SKM-1 treated with dmso at 0.1 percent for 144 hours (cell line): Measurements from ENCODE around the gene SNX10.

Experiments
- DNase-seq: peaks from one replicate; lab custom pipeline; 2025; ENCODE audit not compliant: unreplicated experiment; lab: John Stamatoyannopoulos, UW

SNX10 gene

GRCh38 chr7:26295586-26295985 is 3.9 kb downstream of the SNX10 start:
- DNase-seq, result no peak

DNA sequence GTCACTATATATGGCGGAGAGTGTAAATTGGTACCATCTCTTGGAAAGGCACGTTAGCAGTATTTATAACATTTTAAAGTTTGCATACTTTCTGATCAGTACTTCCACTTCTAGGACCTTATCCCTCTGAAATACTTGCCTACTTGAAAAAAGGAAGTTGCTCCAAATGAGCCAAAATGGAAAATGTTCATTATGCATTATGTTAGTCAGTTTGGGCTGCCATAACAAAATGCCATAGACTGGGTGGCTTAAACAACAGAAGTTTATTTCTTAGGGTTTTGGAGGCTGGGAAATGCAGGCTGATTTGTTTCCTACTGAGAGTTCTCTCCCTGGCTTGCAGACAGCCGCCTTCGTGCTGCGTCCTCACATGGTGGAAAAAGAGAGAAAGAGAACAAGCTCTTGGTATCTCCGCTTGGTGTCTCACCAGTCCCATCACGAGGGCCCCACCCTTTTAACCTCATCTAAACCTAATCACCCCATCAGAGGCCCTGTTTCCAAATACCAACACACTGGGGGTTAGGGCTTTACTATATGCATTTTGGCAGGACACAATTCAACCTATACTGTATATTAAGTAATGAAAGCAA is 6.9 kb downstream of the SNX10 start:
- no peak for DNase-seq

DNA sequence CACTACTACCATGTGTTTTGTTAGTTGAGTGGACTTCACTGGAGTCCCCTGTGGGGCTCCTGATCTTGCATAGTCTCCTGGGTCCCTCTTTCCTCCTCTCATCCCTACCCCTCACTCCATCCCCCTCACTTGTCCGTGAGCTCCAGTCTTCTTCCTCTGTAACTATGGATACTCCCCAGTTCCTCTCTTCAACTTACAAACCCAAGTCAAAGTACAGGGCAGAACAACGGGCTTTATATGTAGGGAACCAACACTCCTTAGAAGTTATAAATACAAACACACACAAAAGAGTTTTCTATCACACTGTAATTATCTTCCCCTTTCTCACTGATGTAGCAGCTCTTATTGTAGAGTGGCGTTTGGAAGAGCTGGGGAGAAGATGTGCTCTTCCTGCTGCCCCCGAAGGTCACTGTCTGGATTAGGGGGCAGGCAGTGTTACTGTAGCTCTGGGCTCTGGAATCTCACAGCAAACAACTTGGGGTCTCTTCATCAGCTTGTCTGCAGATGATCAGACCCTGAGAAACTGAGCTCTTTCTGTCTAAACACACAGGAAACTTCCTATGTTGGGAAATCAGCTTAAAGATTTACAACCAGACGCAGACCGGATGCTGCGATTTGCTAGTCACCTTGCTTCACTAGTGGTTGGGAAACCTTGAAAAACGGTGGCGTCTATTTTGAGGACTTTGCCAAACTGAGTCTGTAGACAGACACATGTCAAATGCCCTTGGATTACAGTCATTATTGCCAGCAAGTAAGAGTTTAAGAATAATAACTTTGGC is 13.6 kb downstream of the SNX10 start:
- peak; percentile 89 for DNase-seq

- DNase-seq, result no peak
These were observed 14.4 kb downstream of the SNX10 start for GRCh38 chr7:26305869-26306665.

DNA sequence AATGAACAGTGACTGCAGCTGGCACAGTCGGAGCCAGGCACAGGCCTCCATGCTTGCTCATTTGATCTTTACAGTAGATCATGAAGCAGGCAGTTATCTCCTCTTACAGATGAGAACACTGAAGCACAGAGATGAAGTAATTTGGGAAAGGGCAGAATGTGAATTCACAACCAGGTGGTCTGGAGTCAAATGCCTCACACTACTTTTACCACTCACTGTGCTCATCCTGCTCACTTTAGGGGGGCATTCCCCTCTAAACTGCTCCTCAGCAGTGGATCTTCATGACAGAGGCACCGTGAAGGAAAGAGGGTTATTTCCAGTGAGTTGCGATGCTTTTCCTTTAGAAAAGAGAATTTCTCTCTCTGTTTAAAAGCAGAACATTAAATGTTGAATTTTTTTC is 15.1 kb downstream of the SNX10 start:
- no peak for DNase-seq

DNA sequence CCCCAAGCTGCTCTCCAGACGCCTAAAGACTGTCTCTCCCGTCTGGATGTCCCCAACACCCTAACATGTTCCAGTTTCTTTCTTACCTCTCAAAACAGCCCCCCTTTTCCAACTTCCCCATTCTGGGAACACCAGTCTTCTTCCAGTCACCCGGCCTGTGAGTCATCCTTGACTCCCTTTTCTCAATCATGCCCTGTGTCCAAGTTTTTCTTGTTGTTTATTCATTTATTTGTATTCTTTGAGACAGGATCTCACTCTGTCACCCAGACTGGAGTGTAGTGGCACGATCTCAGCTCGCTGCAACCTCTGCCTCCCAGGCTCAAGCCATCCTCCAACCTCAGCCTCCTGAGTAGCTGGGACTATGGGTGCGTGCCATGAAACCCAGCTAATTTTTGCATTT is 15.6 kb downstream of the SNX10 start:
- DNase-seq, result peak; percentile 16

GRCh38 chr7:26307791-26308190 is 16.1 kb downstream of the SNX10 start:
- DNase-seq, result no peak

DNA sequence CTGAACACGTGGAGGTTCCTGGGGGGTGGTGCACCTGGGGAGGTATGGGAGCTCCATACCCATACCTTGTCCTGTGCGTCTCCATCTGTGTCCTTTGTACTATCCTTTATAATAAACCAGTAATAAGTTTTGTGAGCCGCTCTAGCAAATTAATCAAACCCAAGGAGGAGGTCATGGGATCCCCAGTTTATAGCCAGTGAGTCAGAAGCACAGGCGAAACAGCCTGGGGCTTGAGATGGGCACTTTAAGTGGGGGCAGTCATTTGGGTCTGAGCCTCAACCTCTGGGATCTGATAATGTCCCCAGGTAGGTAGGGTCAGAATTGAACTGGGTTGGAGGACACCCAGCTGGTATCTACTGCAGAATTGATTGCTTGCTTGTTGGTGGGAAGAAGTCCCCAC is 16.9 kb downstream of the SNX10 start:
- DNase-seq, result no peak

GRCh38 chr7:26309089-26309488 is 17.4 kb downstream of the SNX10 start:
- DNase-seq, result no peak

DNA sequence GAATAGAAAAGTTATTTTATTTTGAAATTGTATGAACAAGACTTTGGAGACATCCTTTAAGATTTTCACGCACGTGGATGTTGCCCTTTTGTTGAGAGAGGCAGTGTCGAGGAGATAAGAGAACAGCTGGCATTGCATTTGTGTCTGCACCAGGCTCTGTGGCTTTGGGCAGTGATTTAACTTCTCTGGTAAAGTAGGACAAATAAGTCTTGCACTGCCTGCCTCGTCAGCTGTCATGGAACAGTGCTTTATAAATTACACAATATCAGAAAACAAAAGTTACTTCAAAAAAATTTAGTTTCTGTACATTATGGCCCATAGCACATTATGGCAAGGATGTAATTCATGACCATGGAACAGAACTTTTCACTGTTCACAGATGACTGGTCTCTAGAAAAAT is 20.1 kb downstream of the SNX10 start:
- DNase-seq, result no peak

DNA sequence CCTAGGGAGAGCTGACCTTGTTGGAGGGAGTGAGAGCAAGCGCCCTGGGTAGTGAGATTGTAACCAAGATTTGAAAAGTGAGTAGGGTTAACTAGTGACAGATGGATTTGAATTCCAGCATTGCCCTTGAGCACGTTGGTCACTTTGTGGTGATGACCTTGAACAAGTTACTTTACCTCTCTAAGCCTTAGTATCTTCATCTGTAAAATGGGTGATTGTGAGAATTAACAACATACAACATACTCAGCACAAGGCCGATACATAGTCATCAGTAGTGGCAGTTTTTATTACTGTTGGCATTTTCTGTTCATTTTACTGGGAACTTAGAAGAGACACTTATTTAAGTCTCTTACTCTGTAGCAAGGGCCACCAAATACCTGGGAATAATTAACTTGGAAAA is 25.5 kb downstream of the SNX10 start:
- no peak for DNase-seq

- no peak for DNase-seq
These were observed 27.3 kb downstream of the SNX10 start for GRCh38 chr7:26318921-26319320.

- DNase-seq, result no peak
These were observed 28.0 kb downstream of the SNX10 start for GRCh38 chr7:26319636-26320035.

- DNase-seq, result no peak
These were observed 29.2 kb downstream of the SNX10 start for GRCh38 chr7:26320878-26321277.

GRCh38 chr7:26321435-26321834 is 29.8 kb downstream of the SNX10 start:
- DNase-seq, result no peak

DNA sequence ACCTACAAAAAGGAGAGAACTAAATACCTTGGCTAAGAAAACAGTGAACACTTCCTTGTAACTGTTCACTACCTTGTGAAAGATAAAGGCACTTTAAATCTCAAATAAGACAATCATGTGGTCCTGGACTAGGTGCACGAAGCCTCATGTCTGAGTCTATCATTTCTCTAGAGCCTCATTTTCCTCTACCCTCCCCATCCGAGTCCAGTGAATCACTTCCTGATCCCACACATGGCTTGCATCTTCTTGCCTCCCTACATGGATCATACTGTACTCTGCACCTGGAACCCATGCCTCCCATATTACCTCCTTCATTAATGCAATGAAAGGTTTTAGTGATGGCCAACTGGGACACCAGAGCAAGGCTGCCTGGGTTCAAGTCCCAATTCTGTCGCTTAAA is 34.5 kb downstream of the SNX10 start:
- DNase-seq, result no peak

DNA sequence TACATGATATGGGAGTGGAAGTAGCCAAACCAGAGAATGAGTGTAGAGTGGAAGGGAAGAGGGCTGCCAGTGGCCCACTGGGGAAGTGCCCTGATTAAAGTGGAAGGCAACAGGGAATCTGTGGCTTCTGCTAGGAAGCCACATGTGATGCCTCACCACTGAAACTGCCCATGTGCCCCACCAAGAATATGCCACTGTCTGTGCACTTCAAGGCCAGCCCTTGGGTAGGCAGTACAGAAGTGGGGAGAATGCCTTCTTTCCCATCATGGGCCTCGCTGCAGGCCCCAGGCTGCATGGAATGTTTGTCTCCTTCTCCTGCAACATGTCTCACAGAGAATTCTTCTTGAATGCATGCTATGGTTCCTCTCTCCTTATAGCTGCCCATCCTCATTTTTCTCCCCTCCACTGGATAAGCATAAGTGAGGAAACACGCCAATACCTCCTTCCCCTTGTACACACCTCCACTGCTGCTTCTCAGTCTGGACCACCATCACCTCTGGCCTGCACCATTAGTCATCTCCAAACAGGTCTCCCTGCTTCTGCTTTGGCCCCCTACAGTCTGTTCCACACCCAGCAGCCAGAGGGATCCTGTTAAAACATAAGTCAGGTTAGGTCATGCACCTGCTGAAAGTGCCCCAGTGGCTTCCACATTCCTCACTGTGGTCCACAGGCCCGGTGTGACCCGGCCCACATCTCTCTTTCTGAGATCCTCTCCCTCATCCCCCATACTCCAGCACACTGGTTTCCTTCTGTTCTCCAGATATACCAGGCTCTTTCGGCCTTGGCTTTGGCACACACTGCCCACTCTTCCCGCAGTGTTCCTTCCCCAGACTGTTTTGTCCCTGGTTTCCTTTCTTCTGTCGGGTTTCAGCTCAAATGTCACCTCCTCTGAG is 37.1 kb downstream of the SNX10 start:
- no peak for DNase-seq

DNA sequence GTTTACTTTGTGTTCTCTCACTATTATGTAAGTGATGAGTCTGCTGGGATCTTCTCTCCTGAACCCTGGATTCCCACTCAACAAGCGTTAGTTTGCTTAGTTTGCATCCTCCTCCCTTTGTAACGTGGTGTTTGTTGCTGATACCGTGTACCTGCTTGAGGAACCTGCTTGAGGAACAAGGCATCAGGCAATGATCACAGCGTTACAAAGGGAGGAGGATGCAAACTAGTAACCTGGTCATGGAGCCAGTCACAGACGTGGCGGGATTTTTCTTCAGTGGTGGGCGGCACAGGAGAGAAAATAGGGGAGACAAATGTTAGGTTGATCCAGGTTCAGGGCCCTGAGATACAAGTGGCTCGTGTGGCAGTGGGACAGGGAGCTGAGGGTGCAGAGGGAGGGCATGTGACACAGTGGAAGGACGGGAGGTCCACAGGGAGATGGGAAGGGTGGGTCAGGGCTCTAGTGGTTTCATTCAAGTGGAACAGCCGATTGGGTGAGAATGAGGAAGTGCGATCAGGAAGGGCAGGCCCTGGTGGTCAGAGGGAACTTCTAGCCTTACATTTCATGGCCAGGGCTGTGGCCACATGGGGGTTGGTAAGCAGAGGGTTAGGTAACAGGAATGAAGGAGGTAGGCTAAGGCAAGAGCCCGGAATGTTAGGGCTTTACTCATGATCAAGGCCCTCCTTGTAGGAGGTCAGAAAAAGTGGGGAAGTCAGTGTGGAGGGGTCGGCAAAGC is 38.0 kb downstream of the SNX10 start:
- peak; percentile 92 for DNase-seq

GRCh38 chr7:26331113-26331512 is 39.5 kb downstream of the SNX10 start:
- no peak for DNase-seq

DNA sequence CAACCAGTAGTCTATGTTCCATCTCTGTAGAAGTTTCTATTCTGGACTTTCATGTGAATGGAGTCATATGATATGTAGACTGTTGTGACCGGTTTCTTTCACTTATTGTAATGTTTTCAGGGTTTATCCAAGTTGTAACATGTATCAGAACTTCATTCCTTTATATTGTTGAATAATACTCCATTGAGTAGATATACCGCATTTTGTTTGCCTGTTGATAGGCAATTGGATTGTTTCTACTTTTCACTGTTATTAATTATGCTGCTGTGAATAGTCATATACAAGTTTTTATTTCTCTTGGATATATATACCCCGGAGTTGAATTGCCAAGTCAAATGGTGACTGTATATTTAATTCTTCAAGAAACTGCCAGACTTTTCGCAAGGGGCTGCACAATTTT is 40.1 kb downstream of the SNX10 start:
- DNase-seq, result no peak
